B cell (primary cell): ENCODE data around the gene ADM5. TPM values are rescaled to one million over a fixed set of nuclear protein-coding genes. Genes with fewer than 3 reads are reported as not detected.

Source experiments
- ATAC-seq: fragments of 200-7000 bp; cut with Tn5 transposase; one replicate; pipeline ENCODE4 v1.10.0; 2021; ENCODE audit warnings: low read depth, mild to moderate bottlenecking, moderate number of reproducible peaks, moderate library complexity
- CTCF ChIA-PET: fragments of 350-600 bp; sonication (Branson Sonifier 250); formaldehyde crosslinking; loops from one replicate; lab custom pipeline; 2021; ENCODE audit warnings: antibody characterized with exemption, inconsistent platforms; lab: Charles Lee
- POLR2A ChIA-PET: fragments of 350-600 bp; sonication (Branson Sonifier 250); formaldehyde crosslinking; loops from one replicate; lab custom pipeline; 2021; ENCODE audit warnings: antibody characterized with exemption; lab: Charles Lee
- DNase-seq: peaks from one replicate; pipeline ENCODE4 v3.0.0; 2013
- H2AFZ ChIP-seq: 2 replicates; pipeline ENCODE4 v1.6.1; 2012; ENCODE audit warnings: mild to moderate bottlenecking, low read depth, low read length; ENCODE audit not compliant: insufficient read depth, poor library complexity, severe bottlenecking
- H3K27ac ChIP-seq, 2 donors: 1 replicate in 1 of 2; 2 replicates in 1 of 2; pipeline ENCODE4 v1.5.1; 2012 to 2013; ENCODE audit warnings: low read length in 2 of 2, mild to moderate bottlenecking in 2 of 2, moderate library complexity in 1 of 2
- H3K27me3 ChIP-seq, 4 experiments: fragments of 200-600 bp in 1 of 4; sonication (generic) in 1 of 4; replicated peaks in 1 of 4; 1 replicate in 2 of 4; 2 replicates in 2 of 4; pipeline versions ENCODE4 v1.6.1 to v1.7.0; 2013 to 2016; ENCODE audit warnings: low read length in 3 of 4, mild to moderate bottlenecking in 2 of 4, mixed read lengths in 1 of 4, moderate library complexity in 1 of 4; ENCODE audit not compliant: insufficient read depth in 4 of 4, control insufficient read depth in 3 of 4; ENCODE audit errors: control extremely low read depth in 1 of 4
- H3K36me3 ChIP-seq, 2 experiments: replicated peaks in 1 of 2; 1 replicate in 1 of 2; 2 replicates in 1 of 2; pipeline versions ENCODE4 v1.6.1 to v1.7.1; 2013; ENCODE audit warnings: low read length in 1 of 2; ENCODE audit not compliant: insufficient read depth in 2 of 2, control insufficient read depth in 1 of 2; ENCODE audit errors: control extremely low read depth in 1 of 2, extremely low read depth in 1 of 2
- H3K4me1 ChIP-seq, 2 donors: fragments of 200-600 bp in 1 of 2; sonication (generic) in 1 of 2; 1 replicate in 1 of 2; 2 replicates in 1 of 2; pipeline versions ENCODE4 v1.5.1 to v1.6.1; 2013 to 2017; ENCODE audit warnings: low read length in 2 of 2; ENCODE audit not compliant: control insufficient read depth in 2 of 2, insufficient read depth in 2 of 2
- H3K4me2 ChIP-seq: replicated peaks from 2 replicates; pipeline ENCODE3; 2012; ENCODE audit warnings: mild to moderate bottlenecking, low read depth, low read length; ENCODE audit not compliant: poor library complexity, severe bottlenecking
- H3K4me3 ChIP-seq, 5 experiments: fragments of 200-600 bp in 1 of 5; sonication (generic) in 1 of 5; 1 replicate in 3 of 5; 2 replicates in 2 of 5; pipeline versions ENCODE4 v1.5.1 to v1.7.0; 2011 to 2016; ENCODE audit warnings: low read length in 4 of 5, mild to moderate bottlenecking in 4 of 5, low read depth in 2 of 5, control low read depth in 1 of 5, moderate library complexity in 1 of 5; ENCODE audit not compliant: insufficient read depth in 1 of 5; ENCODE audit errors: control extremely low read depth in 1 of 5, extremely low read depth in 1 of 5
- H3K79me2 ChIP-seq: fragments of 200-600 bp; sonication (generic); one replicate; pipeline ENCODE4 v1.6.0; 2016; ENCODE audit warnings: low read length; ENCODE audit not compliant: control insufficient read depth, insufficient read depth
- H3K9ac ChIP-seq: fragments of 200-600 bp; sonication (generic); 2 replicates; pipeline ENCODE4 v1.6.1; 2017; ENCODE audit warnings: mild to moderate bottlenecking, low read length, moderate library complexity
- H3K9me3 ChIP-seq, 3 donors: one replicate each; pipeline versions ENCODE4 v1.6.1 to v1.7.1; 2013; ENCODE audit warnings: low read length in 2 of 3; ENCODE audit not compliant: control insufficient read depth in 2 of 3, insufficient read depth in 1 of 3; ENCODE audit errors: control extremely low read depth in 1 of 3
- H4K20me1 ChIP-seq: 2 replicates; pipeline ENCODE4 v1.6.0; 2012; ENCODE audit warnings: mild to moderate bottlenecking, low read length; ENCODE audit not compliant: insufficient read depth, control insufficient read depth, poor library complexity, severe bottlenecking
- H3K27ac Mint-ChIP-seq: one replicate; pipeline ENCODE4 v1.8.0; 2021; ENCODE audit warnings: mixed read lengths
- H3K27me3 Mint-ChIP-seq: one replicate; pipeline ENCODE4 v1.8.0; 2021; ENCODE audit warnings: mixed read lengths
- H3K4me1 Mint-ChIP-seq: one replicate; pipeline ENCODE4 v1.8.0; 2021; ENCODE audit warnings: mixed read lengths
- H3K4me3 Mint-ChIP-seq: one replicate; pipeline ENCODE4 v1.8.0; 2021; ENCODE audit warnings: mixed read lengths
- H3K9me3 Mint-ChIP-seq: one replicate; pipeline ENCODE4 v1.8.0; 2022; ENCODE audit warnings: mixed read lengths; ENCODE audit not compliant: insufficient read depth
- EZH2 ChIP-seq: IDR thresholded peaks from 2 replicates; pipeline ENCODE4 v1.6.1; 2012; ENCODE audit warnings: borderline replicate concordance, low read depth, mild to moderate bottlenecking, moderate library complexity, low read length; ENCODE audit not compliant: insufficient read depth, poor library complexity, severe bottlenecking
- WGBS: methylation state at CpG from one replicate; pipeline ENCODE4 v1.1.5; 2013; ENCODE audit warnings: missing lambda C conversion rate; ENCODE audit not compliant: insufficient coverage; 5-methylcytosine and 5-hydroxymethylcytosine counted together
- intact Hi-C: fragments of 100-400 bp; cut with micrococcal nuclease; formaldehyde crosslinking; loops from one replicate; pipeline ENCODE4 v1.10.0; 2022
- polyA plus RNA-seq: library from polyadenylated mRNA; depleted of rRNA; stranded (reverse); fragments of >200 nt; gene quantifications from 2 replicates; pipeline ENCODE4 v1.2.3, GENCODE V29; 2012
- total RNA-seq, 2 donors: library from RNA; stranded (reverse); fragments of 120-200 nt in 1 of 2; gene quantifications; 1 replicate in 1 of 2; 2 replicates in 1 of 2; pipeline versions ENCODE4 v1.2.3 to v1.2.4, GENCODE V29; 2013 to 2022
- TF ChIP-seq, protein P1 (sequence below): fragments of 200-600 bp; IDR thresholded peaks from one replicate; pipeline ENCODE4 v1.8.0; 2022; ENCODE audit warnings: antibody characterized with exemption, mild to moderate bottlenecking

Gene ADM5
- total and polyA plus RNA-seq, 2 donors (not counting 1 experiment from before 2014, with no cell fraction given), result 5.6 to 8.4 TPM

DNA sequence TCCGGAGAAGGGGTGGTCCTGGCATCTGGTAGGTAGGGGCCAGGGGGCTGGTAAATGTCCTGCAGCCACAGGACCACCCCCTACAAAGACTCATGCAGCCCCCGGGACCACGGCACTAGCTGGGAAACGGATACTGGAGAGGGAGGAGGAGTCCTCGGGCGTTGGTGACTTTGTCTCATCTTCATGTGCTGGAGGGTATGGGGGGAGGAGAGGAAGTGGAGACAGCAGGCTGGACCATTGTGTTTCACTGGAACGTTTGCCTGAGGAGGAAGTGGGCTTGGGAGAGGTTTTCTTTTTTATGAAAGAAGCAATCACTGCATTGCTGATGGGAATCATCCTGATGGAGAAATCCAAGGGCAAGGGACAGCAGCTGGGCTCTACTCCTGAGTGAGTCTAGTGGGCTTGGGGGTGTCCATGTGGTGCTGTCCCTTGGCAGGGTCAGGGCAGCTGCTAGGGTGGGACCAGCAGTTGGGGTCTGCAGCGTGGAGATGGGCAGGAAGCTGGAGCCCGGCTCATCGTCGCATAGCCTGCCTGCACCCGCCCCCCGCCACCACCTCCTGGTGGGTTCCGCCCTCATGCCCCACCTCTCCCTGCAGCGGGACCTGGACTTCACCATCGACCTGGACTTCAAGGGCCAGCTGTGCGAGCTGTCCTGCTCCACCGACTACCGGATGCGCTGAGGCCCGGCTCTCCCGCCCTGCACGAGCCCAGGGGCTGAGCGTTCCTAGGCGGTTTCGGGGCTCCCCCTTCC is 1.7 kb upstream of the ADM5 start:
- Histone ChIP-seq H3K9ac (no peak overlapping the region), H3K79me2 (peaks cover 9% of the 10 kb centered on the region), H3K36me3 (peaks cover 0 to 44% of the 10 kb centered on the region in 2 experiments), H3K4me1 (peaks cover 25% of the 10 kb centered on the region in 2 donors), H3K9me3 (peaks cover 0 to 8% (median 0%) of the 10 kb centered on the region in 3 donors), H3K27ac (no peak overlapping the region), H2AFZ (no peak overlapping the region), H4K20me1 (peaks cover 54% of the 10 kb centered on the region), H3K27me3 (peaks cover 0 to 33% (median 13%) of the 10 kb centered on the region in 4 experiments), H3K4me3 (no peak overlapping the region), H3K4me2 (no peak overlapping the region)
- ChIA-PET CTCF (interaction anchor here (0.6 to 1.4 kb wide), 4 partner anchors 12 to 141 kb away, joined by 3 to 6 read pairs (median 3); no protein-coding TSS in a partner anchor), POLR2A (interaction anchor here (0.7 kb wide), 1 partner anchor 548 kb away, joined by 3 read pairs; no protein-coding TSS in a partner anchor)
- Mint-ChIP-seq H3K9me3 (no peaks in the 10 kb centered on the region), H3K27me3 (peaks cover 23% of the 10 kb centered on the region), H3K4me3 (no peak overlapping the region), H3K27ac (no peak overlapping the region), H3K4me1 (peaks cover 22% of the 10 kb centered on the region)
- no peak for DNase-seq
- intact Hi-C loops, result no loop called here
- ATAC-seq, result no peak
- TF ChIP-seq EZH2, result no peak
- TF ChIP-seq, protein P1, sequence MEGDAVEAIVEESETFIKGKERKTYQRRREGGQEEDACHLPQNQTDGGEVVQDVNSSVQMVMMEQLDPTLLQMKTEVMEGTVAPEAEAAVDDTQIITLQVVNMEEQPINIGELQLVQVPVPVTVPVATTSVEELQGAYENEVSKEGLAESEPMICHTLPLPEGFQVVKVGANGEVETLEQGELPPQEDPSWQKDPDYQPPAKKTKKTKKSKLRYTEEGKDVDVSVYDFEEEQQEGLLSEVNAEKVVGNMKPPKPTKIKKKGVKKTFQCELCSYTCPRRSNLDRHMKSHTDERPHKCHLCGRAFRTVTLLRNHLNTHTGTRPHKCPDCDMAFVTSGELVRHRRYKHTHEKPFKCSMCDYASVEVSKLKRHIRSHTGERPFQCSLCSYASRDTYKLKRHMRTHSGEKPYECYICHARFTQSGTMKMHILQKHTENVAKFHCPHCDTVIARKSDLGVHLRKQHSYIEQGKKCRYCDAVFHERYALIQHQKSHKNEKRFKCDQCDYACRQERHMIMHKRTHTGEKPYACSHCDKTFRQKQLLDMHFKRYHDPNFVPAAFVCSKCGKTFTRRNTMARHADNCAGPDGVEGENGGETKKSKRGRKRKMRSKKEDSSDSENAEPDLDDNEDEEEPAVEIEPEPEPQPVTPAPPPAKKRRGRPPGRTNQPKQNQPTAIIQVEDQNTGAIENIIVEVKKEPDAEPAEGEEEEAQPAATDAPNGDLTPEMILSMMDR, result no peak
- 75% methylated on average over 20 of the region's 26 CpGs for WGBS
